HG02610 (cell line): ENCODE data around the gene NAA38.

Source experiments
- ATAC-seq: cut with Tn5 transposase; IDR thresholded peaks from one replicate; pipeline ENCODE4 v1.9.1; 2021; ENCODE audit warnings: mild to moderate bottlenecking, moderate library complexity; ENCODE audit not compliant: unreplicated experiment

The NAA38 gene

GRCh38 chr17:7842380-7843256, 14.7 kb downstream of the NAA38 start:
- peak; percentile 35 for ATAC-seq

GRCh38 chr17:7841915-7842379, 15.4 kb downstream of the NAA38 start:
- ATAC-seq = peak; percentile 12

GRCh38 chr17:7841396-7841914, 15.9 kb downstream of the NAA38 start:
- peak; percentile 12 for ATAC-seq

- ATAC-seq = no peak
These were observed 16.5 kb downstream of the NAA38 start for GRCh38 chr17:7840875-7841274.

- no peak for ATAC-seq
These were observed 16.9 kb downstream of the NAA38 start for GRCh38 chr17:7840441-7840840.

GRCh38 chr17:7839876-7840261, 17.5 kb downstream of the NAA38 start:
- no peak for ATAC-seq

GRCh38 chr17:7839190-7839875, 18.0 kb downstream of the NAA38 start:
- no peak for ATAC-seq

GRCh38 chr17:7838090-7839075, 19.0 kb downstream of the NAA38 start:
- ATAC-seq = no peak

GRCh38 chr17:7837408-7838088, 19.8 kb downstream of the NAA38 start:
- no peak for ATAC-seq

GRCh38 chr17:7836596-7837407, 20.6 kb downstream of the NAA38 start:
- ATAC-seq = no peak

GRCh38 chr17:7835814-7836595, 21.4 kb downstream of the NAA38 start:
- no peak for ATAC-seq

- peak; percentile 46 for ATAC-seq
These were observed 22.2 kb downstream of the NAA38 start for GRCh38 chr17:7834957-7835813.

- ATAC-seq = no peak
These were observed 22.8 kb downstream of the NAA38 start for GRCh38 chr17:7834542-7834956.

- ATAC-seq = peak; percentile 45
These were observed 23.4 kb downstream of the NAA38 start, which contains the start of gene KDM6B for GRCh38 chr17:7833795-7834541. Gene KDM6B, plus strand, starts transcription at chr17:7834217. Its CDS starts 11,338 bp downstream, at chr17:7845555.

- no peak for ATAC-seq
These were observed 24.2 kb downstream of the NAA38 start for GRCh38 chr17:7833011-7833794.

GRCh38 chr17:7832431-7832830, 24.9 kb downstream of the NAA38 start:
- ATAC-seq = no peak
